GM08714 (cell line): ENCODE data around the gene ABCC4.
A peak's percentile ranks its signal among the peaks of the same experiment; 100 is the strongest.

ENCODE experiments used
- H3K4me3 ChIP-seq: fragments of 200-500 bp; sonication (Bioruptor generic); 2 replicates; pipeline ENCODE4 v1.5.1; 2014; ENCODE audit warnings: mild to moderate bottlenecking, low read length, inconsistent platforms
- ZNF274 ChIP-seq: IDR thresholded peaks from 2 replicates; pipeline ENCODE4 v1.6.1; 2012; ENCODE audit warnings: mild to moderate bottlenecking, low read depth, low read length

Gene ABCC4

DNA sequence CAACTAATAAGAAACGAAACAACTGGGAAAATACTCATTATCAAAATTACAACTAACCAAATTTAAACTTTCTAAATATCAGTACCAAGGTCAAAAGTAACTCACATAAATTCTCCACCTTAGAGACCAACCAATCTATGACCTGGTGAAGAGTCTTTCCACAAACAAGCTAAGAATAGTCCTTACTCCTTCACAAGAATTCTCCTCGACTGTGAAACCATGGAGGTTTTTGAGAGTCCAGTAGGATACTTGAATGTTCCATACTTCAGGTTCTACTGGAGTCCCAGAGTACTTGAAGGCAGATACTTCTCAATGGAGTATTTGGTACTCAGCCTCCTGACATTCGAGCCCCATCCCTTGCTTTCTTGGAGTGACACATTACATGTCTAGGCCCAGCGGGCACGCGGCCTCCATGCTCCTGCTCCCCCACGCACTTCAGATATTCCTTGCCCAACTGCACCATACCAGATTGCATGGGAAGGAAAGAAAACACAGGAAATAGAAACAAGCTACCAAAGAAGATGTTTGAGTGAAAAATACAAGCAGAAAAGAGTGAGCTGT, 63.9 kb downstream of the ABCC4 start:
- no peak for TF ChIP-seq ZNF274
- no peak overlapping the region for H3K4me3 ChIP-seq

DNA sequence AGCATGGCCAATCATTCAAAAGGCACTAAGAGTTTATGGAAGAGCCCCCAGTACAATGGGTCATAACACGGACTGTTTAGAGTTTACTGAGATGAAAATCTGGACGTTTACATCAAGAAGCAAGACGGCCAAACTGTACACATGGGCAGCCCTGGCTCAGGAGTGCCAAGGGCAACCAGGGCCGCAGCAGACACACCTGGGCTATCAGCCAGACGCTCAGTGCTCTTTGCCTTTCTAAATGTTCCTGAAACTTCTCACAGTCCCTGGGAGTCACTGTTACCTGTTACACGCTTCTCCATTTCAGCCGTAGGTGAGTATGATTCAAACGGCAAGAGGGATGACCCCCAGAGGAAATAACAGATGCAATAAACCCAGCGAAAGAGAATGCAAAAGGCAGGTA, 64.5 kb downstream of the ABCC4 start:
- no peak overlapping the region for H3K4me3 ChIP-seq
- no peak for TF ChIP-seq ZNF274

DNA sequence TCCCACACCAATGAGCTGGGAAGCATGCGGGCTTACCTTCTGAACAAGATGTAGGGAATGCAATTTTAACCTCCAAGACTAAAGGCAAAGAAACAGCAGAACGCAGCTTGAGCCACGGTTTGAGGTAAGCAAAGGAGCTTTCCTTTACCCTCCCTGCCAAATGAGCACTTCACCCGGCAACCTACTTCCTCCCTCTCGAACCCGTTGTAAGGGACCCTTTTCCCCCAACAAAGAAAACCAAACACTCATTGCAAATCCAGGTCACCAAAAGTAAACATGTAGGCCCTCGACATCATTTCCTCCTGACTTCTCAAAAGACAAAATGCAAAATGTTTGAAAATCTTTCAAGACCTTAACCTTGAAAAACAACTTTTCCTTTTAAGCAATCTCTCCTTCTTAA, 65.3 kb downstream of the ABCC4 start:
- H3K4me3 ChIP-seq = no peak overlapping the region
- no peak for TF ChIP-seq ZNF274

DNA sequence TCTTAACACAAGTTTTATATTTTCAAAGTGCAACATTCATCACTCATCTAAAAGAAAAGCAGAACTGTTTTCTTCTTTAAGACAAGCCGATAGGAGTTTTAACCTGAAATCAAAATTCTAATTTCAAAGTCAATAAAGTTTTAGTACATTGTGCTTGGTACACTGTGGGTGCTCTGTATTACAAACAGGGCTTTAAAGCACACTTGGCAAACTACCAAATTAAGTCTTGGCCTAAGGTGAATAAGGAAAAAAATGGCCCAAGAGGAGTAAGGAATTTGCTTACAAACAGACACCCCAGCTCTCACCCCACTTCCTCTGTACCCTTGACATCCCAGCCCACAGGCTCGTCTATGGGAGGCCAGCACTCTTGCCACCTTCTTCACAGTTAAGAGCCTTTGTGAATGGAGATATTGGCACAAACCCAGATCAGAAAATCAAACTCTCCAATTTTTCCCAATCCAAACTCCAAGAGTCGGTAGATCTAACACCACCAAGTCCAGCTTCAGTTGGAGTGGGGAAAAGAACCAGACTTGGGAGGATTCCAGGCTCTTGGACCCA, 66.0 kb downstream of the ABCC4 start:
- TF ChIP-seq ZNF274 = no peak
- H3K4me3 ChIP-seq = no peak overlapping the region

DNA sequence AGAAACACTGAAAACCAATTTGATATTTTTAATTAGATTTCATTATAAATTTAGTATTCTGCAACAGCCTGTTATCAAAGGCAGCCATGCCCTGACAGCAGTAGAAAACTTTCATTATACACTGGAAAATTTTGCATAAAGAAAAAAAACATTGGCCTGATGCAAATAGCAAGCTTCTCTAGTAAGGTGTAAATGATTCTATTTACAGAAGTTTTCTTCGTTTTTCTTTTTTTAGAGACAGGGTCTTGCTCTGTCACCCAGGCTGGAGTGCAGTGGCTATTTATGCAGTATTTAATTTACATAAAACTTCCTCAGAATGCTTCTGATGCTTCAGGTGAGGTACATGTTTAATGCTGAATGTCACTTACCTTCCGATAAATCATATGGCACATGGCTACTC, 67.0 kb downstream of the ABCC4 start:
- no peak for TF ChIP-seq ZNF274
- no peak overlapping the region for H3K4me3 ChIP-seq

DNA sequence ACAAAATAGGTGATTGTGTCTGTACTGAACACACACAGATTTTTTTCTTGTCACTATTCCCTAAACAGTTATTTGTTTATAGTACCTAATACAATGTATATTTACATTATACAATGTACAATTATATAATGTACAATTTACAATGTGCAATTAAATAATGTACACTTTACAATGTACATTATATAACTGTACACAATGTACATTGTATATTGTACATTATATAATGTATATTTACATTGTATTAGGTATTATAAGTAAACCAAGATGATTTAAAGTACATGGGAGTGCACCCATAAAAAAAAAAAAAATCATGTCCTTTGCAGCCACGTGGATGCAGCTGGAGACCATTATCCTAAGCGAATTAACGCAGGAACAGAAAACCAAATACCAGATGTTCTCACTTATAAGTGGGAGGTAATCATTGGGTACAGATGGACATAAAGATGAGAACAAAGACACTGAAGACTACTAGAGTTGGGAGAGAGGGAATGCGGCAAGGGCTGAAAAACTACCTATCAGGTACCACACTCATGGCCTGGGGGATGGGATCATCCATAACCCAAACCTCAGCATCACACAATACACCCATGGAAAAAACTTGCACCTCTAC, 68.1 kb downstream of the ABCC4 start:
- TF ChIP-seq ZNF274 = no peak
- H3K4me3 ChIP-seq = no peak overlapping the region

DNA sequence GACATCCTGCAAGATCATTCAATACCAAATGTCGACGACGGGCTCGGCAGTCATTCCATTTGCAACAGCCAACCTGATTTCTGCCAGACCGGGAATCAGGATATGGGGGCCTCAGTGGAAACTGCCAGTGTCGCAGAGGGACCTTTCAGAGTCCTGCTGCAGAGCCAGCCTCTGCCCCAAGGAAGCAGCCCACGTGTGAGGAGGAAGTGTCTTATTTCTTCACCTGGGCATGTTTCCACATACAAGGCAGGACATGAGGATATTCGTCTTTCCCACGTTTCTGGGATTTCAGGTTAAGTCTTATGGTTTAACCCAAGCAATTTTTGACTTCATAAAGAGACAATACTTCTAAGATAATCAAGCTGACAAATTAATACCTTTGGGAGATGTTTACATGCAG, 69.9 kb downstream of the ABCC4 start:
- no peak overlapping the region for H3K4me3 ChIP-seq
- no peak for TF ChIP-seq ZNF274

DNA sequence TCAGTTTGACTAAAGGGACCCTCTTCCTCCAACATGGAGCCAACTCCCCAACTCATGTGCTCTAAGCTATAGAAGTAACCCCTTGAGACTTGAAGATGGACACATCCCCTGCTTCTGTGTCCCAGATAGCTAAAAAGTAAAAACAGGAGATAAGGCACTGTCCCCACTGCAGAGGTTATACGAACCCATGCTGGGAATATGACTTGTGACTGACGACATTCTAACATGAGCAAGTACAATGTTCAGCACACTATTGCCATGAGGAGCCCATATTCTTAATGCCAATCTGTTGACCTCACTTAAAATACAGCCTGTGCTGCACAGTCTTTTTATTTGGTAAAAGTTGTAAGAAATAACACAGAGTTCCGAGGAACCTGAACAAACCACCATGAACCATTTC, 71.4 kb downstream of the ABCC4 start:
- TF ChIP-seq ZNF274 = no peak

DNA sequence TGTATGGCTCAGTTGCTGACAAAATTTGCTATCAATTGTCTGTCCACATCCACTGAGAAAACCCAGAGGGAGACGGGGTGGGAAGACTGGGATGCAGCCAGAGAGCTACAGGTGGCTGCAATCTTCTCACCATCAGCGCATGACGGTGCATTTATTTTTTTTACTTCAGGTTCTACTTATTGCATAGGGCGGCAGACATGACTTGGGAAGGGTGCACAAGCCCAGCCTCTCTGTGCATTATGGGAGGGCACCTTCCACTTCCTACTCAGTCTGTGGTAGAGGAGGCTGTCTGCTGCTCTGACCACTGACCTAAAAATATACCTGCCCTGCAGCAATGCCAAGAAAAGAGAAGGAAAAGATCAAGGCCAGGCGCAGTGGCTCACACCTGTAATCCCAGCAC, 73.1 kb downstream of the ABCC4 start:
- no peak overlapping the region for H3K4me3 ChIP-seq
- TF ChIP-seq ZNF274 = no peak

More for the DNA sequence above, 71.4 kb downstream of the ABCC4 start:
- H3K4me3 ChIP-seq = no peak overlapping the region

DNA sequence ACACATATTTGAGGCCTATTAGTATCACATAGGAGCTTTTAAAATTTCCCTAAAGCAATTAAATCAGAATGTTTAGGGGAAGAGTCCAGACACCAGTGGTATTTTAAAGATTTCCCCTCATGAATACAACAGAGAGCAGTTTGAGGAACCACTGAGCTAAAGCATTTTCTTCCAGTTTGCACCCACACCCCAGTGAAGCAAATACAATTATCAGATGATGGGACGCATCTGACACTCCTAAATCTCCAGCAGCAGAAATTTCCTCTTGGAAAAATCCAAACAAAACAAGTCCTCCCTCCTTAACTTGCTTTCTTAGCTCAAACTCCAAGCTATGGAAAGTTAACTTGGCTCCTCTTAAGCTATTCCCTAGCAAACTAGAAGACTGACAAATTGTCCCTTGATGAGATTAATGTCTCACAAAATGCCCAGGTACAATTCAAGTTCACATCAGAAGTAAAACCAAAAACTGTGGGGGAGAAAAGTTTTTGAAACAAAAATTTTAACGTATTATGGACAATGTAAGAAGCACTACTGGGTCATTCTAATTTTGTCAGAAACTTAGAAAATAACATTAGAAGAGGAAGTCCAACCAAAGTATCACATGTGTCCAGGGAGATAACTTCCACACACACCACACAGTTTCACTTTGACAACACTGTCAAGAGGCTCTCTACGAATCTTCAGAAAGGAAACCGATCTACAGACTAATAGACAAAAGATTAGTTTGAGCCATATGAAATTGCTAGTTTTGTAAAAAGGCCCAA, 74.1 kb downstream of the ABCC4 start:
- peak overlapping the region; percentile 51; the same call in 1 of the 2 replicates for H3K4me3 ChIP-seq
- TF ChIP-seq ZNF274 = no peak

DNA sequence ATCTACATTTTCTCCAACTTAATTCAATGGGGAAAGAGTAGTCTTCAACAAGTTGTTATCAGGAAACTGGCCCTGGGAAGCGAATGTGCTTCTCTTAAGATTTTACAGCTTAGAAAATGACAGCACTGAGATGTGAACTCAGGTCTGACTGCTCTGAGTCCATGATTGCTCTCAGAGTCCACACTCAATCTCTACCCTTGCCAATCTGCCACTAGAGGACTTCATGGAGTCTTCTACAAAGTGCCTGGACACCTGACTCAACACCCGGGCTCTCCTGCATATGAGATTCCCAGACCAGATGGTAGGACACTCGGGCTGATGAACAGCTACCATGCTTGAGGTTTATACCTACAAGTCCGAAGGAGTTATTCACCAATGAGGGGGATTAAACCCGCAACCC, 74.8 kb downstream of the ABCC4 start:
- TF ChIP-seq ZNF274 = no peak
- H3K4me3 ChIP-seq = no peak overlapping the region

DNA sequence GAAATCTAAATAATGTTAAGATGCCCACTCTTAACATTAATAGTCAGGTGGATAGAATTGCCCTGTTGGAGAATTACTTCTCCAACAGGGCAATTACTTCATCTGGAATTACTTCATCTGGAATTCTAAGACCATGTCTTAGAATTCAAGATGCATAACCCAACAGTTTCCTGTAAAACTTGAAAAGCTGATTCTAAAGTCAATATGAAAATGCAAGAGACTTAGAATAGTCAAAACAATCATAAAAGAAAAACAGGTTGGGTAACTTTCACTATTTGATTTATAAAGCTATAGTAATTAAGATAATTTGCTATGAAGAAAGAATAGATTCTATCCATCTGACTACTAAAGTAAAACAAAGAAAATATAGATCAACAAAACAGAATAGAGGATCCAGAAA, 75.2 kb downstream of the ABCC4 start:
- H3K4me3 ChIP-seq = no peak overlapping the region
- no peak for TF ChIP-seq ZNF274

DNA sequence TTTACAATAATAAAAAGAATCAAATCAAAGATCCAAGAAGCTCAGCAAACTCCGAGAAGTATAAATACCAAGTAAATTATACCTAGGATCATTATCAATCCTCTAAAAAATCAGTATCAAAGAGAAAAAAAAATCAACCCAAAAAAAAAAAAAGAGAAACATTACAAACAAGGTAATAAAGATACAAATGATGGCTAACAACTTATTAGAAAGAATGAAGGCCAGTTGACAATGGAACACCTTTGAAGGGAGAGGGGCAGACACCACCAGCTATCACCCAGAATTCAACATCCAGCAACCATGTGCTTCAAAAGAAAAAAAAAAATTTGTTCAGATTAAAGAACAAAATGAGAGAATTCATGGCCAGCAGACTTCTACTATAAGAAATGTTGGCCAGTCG, 77.2 kb downstream of the ABCC4 start:
- TF ChIP-seq ZNF274 = no peak
- no peak overlapping the region for H3K4me3 ChIP-seq

DNA sequence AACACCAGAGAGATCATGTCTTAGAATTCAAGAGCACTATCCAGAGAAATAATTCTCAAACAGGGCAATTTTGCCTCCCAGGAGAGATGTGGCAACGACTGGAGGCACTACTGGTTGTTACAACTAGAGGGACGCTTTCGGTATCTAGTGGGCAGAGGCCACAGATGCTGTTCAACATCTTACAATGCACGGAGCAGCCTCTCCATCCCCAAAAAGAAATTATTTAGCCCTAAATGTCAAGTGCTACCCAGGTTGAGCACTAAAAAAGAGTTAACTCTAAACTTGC, 78.6 kb downstream of the ABCC4 start:
- no peak overlapping the region for H3K4me3 ChIP-seq
- TF ChIP-seq ZNF274 = no peak
